Left kidney (tissue), 2 donors: ENCODE results near the gene SPEG. TPM values are rescaled to one million over a fixed set of nuclear protein-coding genes. Genes with fewer than 3 reads are reported as not detected.

ENCODE experiments used
- DNase-seq: peaks from one replicate; pipeline ENCODE4 v3.0.0-alpha.2; 2013
- polyA plus RNA-seq: library from polyadenylated mRNA; unstranded; fragments of 120-200 nt; gene quantifications from one replicate; pipeline ENCODE4 v1.2.1, GENCODE V29; 2013; ENCODE audit not compliant: insufficient read length

Gene SPEG
- polyA plus RNA-seq, 1 donor: 10.8 TPM

- no peak for DNase-seq
Measured at GRCh38 chr2:219532378-219532649, 97.7 kb downstream of the SPEG start.

- DNase-seq: no peak
Measured at GRCh38 chr2:219533930-219534661, 99.5 kb downstream of the SPEG start.

GRCh38 chr2:219536425-219536824 is 101.8 kb downstream of the SPEG start:
- DNase-seq: no peak

GRCh38 chr2:219536967-219537366 is 102.3 kb downstream of the SPEG start:
- no peak for DNase-seq

DNA sequence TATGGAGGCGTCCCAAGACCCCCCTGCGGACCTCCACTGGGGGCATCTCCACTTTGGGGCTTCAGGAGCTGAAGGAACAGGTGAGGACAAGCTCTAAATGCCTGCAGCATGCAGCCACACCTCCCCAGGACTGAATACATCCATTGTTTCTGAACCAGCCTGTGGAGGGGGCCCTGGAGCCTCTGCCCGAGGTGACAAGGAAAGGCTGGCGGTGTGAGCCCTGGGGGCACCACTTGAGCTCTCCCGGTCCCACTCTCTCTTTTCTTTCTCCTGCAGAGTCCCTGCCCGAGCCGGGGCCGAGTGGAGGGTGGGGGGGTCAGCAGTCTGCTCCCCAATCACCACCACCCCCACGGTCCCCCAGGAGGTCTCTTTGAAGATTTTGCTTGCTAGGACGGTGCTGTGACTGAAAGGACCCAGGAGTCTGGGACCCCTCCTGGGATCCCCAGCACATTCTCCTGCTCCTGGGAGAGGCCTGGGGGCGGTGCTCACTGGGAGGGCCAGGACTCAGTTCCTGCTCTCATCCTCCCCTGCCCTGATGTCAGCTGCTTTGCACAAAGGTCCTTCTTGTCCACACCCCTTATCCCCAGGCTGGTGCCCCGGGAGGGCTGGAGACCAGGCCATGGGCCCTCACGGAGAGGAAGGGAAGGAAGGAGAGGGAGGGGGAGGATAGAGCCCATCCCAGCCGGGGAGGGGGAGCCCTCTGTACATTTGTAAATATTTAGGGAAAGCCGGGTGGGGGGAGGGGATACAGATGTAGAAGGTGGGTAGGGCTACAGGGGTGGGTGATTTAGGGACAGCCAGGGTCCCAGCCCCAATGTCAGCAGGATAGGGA is 103.2 kb downstream of the SPEG start:
- no peak for DNase-seq

GRCh38 chr2:219538504-219538951 is 103.9 kb downstream of the SPEG start:
- DNase-seq: no peak

DNA sequence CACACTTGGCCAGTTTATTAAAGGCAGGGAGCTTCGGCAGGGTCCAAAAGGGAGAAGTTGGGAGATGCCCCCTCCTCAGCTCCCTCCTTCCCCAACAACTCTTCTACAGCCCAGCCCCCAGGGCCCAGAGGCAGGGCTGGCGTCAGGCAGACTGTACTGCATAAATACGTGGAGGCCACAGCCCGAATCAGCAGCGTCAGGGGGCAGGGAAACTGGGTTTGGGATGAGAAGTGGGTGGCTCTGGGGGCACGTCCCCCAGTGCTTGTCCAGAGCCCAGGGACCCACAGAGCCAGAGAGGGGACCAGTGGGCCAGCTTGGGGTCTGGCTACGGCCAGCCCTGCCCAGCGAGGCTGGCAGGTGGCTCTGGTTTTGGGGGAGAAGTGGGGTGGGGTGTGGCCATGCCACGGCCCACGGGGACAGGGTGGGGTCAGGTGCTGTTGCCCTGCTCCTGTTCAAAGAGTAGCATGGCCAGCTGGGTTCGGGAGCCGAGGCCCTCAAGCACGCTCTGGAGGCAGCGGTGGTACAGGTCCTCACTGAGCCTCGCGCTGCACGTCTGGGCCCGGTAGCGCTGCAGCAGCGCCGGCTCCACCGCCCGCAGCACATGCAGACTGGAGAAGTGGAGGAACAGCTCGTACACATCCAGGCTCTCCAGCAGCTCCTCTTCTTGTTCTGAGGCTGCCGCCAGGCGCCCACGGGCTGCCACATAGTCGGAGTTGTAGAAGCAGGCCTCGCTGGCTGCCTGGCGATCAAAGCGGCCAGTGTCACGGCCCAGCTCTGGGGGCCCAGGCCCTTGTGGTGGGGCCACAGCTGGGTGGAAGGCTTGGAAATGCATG is 104.5 kb downstream of the SPEG start:
- no peak for DNase-seq

GRCh38 chr2:219539926-219540678 is 105.5 kb downstream of the SPEG start:
- DNase-seq: no peak

- DNase-seq: no peak
Measured at GRCh38 chr2:219540784-219541504, 106.3 kb downstream of the SPEG start.

DNA sequence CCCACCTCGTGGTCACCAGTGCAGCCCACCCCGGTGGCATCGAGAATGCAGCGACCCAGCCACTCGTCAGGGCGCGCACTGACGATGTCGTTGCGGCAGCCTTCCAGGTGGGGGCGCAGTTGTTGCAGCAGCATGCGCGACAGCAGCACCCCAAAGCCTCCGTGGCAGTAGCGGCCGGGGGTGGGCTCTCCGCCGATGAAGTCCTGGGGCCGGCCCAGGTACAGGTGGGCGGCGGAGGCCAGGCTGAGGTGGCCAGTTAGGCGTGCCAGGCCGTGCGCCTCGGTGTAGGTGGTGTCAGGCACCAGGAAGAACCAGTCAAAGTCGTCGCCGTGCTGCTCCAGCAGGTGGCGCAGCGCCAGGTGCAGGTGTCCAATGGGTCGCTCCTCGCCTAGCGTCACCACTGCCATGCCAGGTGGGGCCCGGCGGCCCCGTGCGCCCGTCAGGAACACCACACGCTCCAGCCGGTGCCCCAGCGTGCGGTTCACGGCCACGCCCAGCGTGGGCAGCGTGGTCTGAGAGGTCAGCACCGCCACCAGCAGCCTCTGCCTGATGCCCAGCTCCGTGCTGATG is 107.1 kb downstream of the SPEG start:
- peak; percentile 77 for DNase-seq

DNA sequence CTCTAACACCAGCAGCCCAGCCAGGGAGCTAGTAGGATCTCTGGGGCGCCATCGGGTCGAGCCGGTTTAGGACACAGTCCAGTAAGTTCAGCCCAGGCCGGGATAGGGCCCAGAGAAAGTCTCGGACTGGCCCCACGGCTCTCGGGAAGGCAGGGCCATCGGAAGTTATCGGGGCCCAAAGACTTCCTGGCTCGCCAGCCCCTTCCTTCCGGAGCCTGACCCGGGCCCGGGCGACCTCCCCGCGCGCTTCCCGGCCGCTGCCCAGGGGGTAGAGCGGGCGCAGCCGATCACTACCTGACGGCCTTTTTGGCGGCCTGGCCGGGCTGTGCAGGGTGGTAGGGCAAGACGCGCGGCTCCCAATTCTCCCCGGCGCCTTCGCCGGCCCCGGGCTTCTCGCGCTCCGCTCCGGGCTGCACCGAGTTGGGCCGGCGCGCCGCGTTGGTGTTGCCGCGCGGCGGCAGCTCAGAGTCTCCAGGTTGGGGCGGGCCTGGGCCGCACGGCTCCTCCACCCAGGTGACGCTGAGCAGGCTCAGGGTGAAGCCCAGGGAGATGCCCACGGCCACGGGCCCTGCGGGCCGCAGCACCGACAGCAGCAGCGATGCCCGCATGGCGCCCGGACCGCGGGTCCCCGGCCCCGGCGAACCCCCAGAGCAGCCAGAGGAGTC is 108.4 kb downstream of the SPEG start:
- no peak for DNase-seq

DNA sequence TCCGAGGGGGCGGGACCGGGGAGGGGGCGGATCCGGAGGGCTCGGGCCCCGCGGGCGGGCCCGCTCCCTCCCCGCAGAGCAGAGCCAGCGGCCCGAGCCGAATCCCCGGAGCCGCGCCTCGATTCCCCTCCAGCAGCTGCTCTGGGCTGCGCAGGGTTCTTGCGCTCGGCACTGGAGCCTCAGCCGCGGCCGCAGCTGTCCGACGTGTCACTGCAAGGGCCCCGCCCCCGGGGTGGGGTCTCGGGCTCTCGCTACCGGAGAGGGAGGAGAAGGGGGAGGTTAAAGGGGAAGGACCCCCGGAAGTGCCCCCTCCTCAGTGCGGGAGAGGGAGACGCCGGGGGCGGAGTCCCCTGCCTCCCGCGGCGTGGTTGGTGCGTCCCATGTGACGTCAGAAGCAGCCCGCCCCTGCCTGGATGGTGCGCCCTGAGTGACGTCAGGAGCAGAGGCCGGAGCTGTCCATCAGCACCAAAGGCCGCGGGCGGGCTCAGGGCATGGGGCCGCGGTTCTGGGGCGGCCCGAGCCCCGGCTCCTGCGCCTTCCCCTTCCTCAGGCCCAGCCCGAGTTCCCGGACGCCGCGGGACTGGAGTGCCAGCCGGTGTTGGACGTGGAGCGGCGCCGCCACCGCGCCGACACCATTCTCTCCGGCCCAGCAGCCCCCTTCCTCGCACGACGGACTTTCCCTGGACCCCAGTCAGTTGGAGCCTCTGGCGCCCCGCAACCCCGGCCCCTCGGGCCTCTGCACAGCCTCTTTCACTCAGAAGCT is 109.1 kb downstream of the SPEG start, which contains the start of the genes CHPF and TMEM198:
Gene CHPF, minus strand, starts transcription at position 214 of the 763 bp plus-strand sequence. CDS start 271 bp downstream, outside the sequence.
Gene TMEM198, plus strand, starts transcription at position 433 of the 763 bp plus-strand sequence. CDS start 700 bp downstream, outside the sequence.
- DNase-seq: peak; percentile 99

DNA sequence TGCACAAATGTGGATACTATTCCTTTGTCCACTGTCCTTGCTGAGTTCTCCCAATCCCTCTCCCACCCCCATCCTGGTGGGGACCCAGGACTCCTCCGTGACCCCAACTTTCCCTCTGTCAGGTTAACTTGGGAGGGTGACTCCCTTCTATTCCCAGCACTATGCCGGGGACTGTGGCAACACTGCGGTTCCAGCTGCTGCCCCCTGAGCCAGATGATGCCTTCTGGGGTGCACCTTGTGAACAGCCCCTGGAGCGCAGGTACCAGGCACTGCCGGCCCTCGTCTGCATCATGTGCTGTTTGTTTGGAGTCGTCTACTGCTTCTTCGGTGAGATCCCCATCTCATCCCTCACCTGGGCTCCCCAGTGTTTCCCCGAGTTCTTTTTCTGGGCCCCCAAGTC is 109.9 kb downstream of the SPEG start:
- no peak for DNase-seq

- DNase-seq: no peak
Measured at GRCh38 chr2:219545295-219545942, 110.8 kb downstream of the SPEG start.

GRCh38 chr2:219545943-219546352 is 111.3 kb downstream of the SPEG start:
- DNase-seq: no peak

DNA sequence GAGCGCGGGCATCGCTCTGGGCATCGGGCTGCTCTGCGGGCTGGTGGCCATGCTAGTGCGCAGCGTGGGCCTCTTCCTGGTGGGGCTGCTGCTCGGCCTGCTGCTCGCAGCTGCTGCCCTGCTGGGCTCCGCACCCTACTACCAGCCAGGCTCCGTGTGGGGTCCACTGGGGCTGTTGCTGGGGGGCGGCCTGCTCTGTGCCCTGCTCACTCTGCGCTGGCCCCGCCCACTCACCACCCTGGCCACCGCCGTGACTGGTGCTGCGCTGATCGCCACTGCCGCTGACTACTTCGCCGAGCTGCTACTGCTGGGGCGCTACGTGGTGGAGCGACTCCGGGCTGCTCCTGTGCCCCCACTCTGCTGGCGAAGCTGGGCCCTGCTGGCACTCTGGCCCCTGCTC is 113.0 kb downstream of the SPEG start:
- no peak for DNase-seq
